ENCODE results near the gene RAB6B. TPM values are rescaled to one million over a fixed set of nuclear protein-coding genes. Genes with fewer than 3 reads are reported as not detected.
A peak's percentile ranks its signal among the peaks of the same experiment; 100 is the strongest.

Gene RAB6B
- total RNA-seq, 4 donors from 2014 or later = 6.2 to 11.9 (median 10.5) TPM

- H3K9me3 ChIP-seq = no peaks in the 10 kb centered on the region
- 81% methylated on average over 4 of the region's 6 CpGs for WGBS
- intact Hi-C loops (cut with DNase I) = no loop called here
- no peaks in the 10 kb centered on the region for H3K27me3 ChIP-seq
- no peak overlapping the region for H3K4me3 ChIP-seq
- H3K4me1 ChIP-seq = peaks cover 0 to 7% (median 6%) of the 10 kb centered on the region in 4 donors
- no peaks in the 10 kb centered on the region for H3K36me3 ChIP-seq
- no peak overlapping the region for H3K27ac ChIP-seq (replicated peaks in 1 of 4)
- peak; percentile 66 for DNase-seq (ENCODE audit: extremely low spot score)
- TF ChIP-seq EP300 (IDR thresholded peaks at IDR 0.05) = no peak
- no peak for TF ChIP-seq POLR2AphosphoS5 (IDR thresholded peaks at IDR 0.05)
- TF ChIP-seq POLR2A (IDR thresholded peaks at IDR 0.05; ENCODE audit: low read depth) = no peak
- TF ChIP-seq CTCF (IDR thresholded peaks at IDR 0.05) = no peak
Measured at GRCh38 chr3:133884054-133884886, 11.4 kb downstream of the RAB6B start.

DNA sequence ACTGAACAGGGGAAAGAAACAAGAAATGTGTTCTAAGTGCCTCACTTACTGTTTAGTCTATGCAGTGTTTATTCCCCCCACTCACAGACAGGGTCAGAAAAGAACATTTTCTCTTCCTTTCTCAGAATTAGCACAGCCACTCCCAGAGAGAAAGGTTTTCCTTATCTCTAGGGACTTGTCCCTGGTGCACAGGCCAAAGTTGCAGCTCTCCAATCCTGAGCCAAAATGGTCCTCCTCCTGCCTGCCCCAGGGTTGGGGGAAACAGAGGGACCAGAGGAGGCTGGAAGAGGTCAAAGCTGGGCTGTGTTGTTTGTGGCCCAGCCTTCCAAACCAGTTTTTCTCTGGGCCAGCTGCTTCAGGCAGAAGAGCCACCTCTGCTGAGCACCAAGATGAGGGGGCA lies 12.0 kb downstream of the RAB6B start:
- Histone ChIP-seq H3K27ac (replicated peaks in 1 of 4) (no peak overlapping the region), H3K36me3 (no peaks in the 10 kb centered on the region), H3K27me3 (no peaks in the 10 kb centered on the region), H3K4me1 (peaks cover 0 to 7% (median 6%) of the 10 kb centered on the region in 4 donors), H3K9me3 (peaks cover 0 to 3% (median 1%) of the 10 kb centered on the region in 4 donors), H3K4me3 (no peak overlapping the region)
- no peak for DNase-seq (ENCODE audit: extremely low spot score)
- no peak for TF ChIP-seq EP300 (IDR thresholded peaks at IDR 0.05)
- TF ChIP-seq POLR2AphosphoS5 (IDR thresholded peaks at IDR 0.05) = no peak
- no peak for TF ChIP-seq POLR2A (IDR thresholded peaks at IDR 0.05; ENCODE audit: low read depth)
- no peak for TF ChIP-seq CTCF (IDR thresholded peaks at IDR 0.05)
- intact Hi-C loops (cut with DNase I) = no loop called here

DNA sequence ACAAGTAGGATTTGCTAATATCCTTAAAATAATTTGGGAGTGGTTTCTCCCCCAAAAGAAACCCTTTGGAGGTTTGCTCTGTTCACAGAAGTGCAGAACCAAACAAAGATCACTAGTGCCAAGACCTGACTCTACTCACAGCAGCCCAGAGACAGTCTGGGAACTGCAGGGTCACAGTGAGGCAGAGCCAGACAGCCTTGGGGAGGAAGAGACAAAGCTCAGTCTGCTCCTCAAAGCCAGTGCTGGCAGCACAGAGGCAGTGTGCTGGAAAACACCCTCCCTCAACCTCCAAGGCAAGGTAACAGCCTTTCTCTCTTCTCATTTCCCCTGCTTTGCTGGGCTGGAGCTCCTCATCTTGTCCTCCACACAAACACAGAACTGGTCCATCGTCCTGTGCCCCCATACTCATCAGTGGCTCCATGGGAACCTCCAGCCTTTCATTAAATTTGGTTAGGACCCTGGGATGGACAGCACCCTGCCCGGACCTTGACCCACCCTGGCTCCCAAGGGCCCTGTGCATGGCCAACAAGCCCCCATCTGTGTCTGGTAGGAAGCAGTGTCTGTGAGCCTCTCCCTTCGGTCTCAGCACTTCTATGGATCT lies 12.6 kb downstream of the RAB6B start:
- peak; percentile 62 for DNase-seq (ENCODE audit: extremely low spot score)
- Histone ChIP-seq H3K27me3 (no peaks in the 10 kb centered on the region), H3K27ac (replicated peaks in 1 of 4) (no peak overlapping the region), H3K9me3 (peaks cover 0 to 8% (median 2%) of the 10 kb centered on the region in 4 donors), H3K4me1 (peaks cover 0 to 7% (median 6%) of the 10 kb centered on the region in 4 donors), H3K36me3 (no peaks in the 10 kb centered on the region), H3K4me3 (no peak overlapping the region)
- TF ChIP-seq POLR2AphosphoS5 (IDR thresholded peaks at IDR 0.05) (no peak), POLR2A (IDR thresholded peaks at IDR 0.05; ENCODE audit: low read depth) (no peak), EP300 (IDR thresholded peaks at IDR 0.05) (no peak), CTCF (IDR thresholded peaks at IDR 0.05) (no peak)
- WGBS = 90% methylated on average over 2 of the region's 3 CpGs
- intact Hi-C loops (cut with DNase I) = no loop called here

DNA sequence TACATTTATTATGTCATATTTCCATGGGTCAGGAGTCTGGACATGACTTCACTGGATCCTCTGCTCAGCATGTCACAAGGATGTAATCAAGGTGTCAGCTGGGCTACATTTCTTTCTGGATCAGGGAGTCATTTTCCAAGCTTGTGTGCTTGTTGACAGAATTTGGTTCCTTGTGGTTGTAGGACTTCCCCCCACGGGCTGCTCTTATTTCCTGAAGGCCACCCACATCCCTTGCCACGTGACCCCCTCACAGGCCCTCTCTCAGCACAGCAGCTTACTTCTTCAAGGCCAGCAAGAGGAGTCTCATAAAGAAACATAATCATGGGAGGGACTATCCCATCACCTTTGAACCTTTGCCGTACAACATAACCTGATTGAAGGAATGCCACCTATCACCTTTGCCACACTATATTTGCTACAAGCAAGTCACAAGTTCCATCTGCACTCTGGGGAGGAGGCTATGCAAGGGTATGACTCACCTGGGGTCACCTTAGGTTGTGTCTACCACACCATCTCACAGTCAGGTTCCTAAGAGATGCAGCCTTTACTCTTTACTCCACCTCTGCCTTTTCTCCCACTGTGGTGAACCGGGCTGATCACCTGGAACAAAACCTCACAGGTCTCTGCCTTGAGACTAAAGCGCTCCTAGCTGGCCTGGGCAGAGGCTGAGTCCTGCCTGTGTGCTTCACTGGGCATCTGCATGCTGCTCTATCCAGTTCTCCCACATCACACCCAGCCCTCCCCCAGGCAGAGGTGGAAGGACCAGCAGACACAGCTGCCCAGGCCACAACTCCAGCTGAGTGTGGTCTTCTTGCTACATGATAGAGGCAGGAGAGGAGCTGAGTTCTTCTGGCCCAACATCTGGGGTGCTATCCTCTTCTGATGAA lies 13.5 kb downstream of the RAB6B start:
- Histone ChIP-seq H3K36me3 (no peaks in the 10 kb centered on the region), H3K4me3 (no peak overlapping the region), H3K4me1 (peaks cover 0 to 7% (median 6%) of the 10 kb centered on the region in 4 donors), H3K9me3 (peaks cover 0 to 11% (median 2%) of the 10 kb centered on the region in 4 donors), H3K27ac (replicated peaks in 1 of 4) (no peak overlapping the region), H3K27me3 (no peaks in the 10 kb centered on the region)
- no peak for TF ChIP-seq POLR2AphosphoS5 (IDR thresholded peaks at IDR 0.05)
- TF ChIP-seq CTCF (IDR thresholded peaks at IDR 0.05) = no peak
- 86% methylated on average over 4 of the region's 5 CpGs for WGBS
- intact Hi-C loops (cut with DNase I) = no loop called here
- DNase-seq (ENCODE audit: extremely low spot score) = peak; percentile 89
